Astrocyte of the cerebellum (primary cell): ENCODE data around the gene MTOR.

Experiments used
- DNase-seq: peaks from one replicate; pipeline ENCODE4 v3.0.0-alpha.2; 2011; ENCODE audit warnings: low read depth
- H3K4me3 ChIP-seq: 2 replicates; pipeline ENCODE4 v1.5.1; 2011; ENCODE audit warnings: mild to moderate bottlenecking, low read depth, low read length, moderate library complexity
- in situ Hi-C: cut with HindIII; loops from 2 replicates; pipeline ENCODE4 v1.10.0; 2017; ENCODE audit warnings: low sequenced_read_pairs
- TF ChIP-seq, protein P1 (sequence below): IDR thresholded peaks from 2 replicates; pipeline ENCODE4 v1.5.1; 2012; ENCODE audit warnings: low read length, low read depth, moderate library complexity, mild to moderate bottlenecking; ENCODE audit errors: missing control alignments

The MTOR gene

DNA sequence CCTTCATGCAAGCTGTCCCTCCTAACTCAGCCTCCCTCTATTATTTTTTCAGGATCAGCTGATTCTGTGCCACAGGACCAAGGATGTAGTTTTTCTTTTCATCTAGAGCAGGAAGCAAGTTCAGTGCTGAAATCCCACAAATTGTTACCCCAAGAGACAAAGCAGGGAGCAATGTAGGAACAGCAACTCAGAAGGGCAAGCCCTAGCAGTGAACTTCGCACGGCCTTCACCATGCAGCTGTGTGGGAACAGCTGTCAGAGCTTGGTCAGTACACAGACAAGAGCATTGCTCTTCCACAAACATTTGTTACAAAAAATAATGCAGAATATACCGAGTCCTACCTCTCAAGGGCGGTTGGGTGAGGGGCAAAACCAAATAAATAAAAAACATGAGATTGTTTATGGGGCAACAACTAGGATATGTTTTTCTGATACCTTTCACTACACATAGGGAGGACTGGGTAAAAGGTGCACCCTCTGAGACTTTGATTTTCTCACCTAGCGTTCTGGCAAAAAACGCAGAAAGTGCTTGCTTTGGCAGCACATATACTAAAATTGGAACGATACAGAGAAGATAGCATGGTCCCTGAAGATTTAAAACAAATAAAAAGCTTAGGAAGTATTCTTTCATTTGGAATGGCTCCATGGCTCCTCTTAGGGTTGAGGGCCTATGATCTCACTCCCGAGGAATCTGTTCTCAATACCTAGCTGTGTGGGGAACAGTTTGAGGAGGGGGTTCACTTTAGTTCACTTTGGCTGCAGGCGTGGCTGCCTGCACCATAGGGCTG lies 110.3 kb downstream of the MTOR start:
- DNase-seq: no peak
- no peak overlapping the region for H3K4me3 ChIP-seq
- TF ChIP-seq, protein P1, sequence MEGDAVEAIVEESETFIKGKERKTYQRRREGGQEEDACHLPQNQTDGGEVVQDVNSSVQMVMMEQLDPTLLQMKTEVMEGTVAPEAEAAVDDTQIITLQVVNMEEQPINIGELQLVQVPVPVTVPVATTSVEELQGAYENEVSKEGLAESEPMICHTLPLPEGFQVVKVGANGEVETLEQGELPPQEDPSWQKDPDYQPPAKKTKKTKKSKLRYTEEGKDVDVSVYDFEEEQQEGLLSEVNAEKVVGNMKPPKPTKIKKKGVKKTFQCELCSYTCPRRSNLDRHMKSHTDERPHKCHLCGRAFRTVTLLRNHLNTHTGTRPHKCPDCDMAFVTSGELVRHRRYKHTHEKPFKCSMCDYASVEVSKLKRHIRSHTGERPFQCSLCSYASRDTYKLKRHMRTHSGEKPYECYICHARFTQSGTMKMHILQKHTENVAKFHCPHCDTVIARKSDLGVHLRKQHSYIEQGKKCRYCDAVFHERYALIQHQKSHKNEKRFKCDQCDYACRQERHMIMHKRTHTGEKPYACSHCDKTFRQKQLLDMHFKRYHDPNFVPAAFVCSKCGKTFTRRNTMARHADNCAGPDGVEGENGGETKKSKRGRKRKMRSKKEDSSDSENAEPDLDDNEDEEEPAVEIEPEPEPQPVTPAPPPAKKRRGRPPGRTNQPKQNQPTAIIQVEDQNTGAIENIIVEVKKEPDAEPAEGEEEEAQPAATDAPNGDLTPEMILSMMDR: no peak
- in situ Hi-C loops: no loop called here

DNA sequence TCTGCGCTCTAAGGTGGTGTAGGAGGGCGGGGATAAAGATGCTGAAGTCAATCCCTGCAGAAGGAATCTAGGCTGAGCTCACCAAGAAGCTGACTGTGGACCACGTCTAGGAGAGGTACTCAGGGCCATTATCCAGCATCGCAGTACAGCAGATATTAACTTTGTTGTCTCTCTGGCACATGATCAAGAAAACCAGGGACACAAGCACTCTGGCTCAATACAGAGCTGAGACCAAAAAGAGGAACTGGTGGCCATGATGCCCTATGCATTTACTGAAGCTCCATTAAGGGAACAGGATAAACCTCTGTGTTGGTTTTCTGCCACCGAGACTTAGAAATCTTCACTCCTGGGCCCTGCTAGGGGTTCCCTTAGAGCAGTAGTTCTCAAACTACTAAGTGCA lies 111.2 kb downstream of the MTOR start:
- in situ Hi-C loops: no loop called here
- DNase-seq: no peak
- TF ChIP-seq, protein P1: no peak
- H3K4me3 ChIP-seq: no peak overlapping the region

DNA sequence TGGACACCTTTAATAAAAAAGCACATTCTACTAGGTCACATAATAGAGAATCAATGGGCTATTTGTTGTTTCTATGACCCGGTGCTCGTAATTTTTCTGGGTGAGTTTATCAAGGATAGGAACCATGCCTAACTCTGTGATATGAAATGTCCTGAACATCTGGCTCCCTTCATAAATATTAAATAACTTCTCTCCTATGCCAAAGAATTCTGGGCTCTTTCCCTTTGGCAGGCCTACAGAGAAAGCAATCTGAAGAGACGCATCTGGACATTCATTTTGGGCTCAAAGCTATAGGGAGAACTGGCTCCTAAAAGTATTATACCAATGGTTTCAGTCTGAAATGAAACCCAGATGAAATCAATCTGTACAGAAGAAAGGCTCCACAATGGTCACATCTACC lies 112.0 kb downstream of the MTOR start:
- no peak overlapping the region for H3K4me3 ChIP-seq
- no peak for DNase-seq
- TF ChIP-seq, protein P1: no peak
- in situ Hi-C loops: no loop called here

- no peak for DNase-seq
- in situ Hi-C loops: loop anchor here (5.0 kb wide), 1 partner anchor 100 kb away; no protein-coding TSS in a partner anchor
- H3K4me3 ChIP-seq: no peak overlapping the region
- TF ChIP-seq, protein P1: no peak
Measured at GRCh38 chr1:11147197-11147770, 115.1 kb downstream of the MTOR start.

DNA sequence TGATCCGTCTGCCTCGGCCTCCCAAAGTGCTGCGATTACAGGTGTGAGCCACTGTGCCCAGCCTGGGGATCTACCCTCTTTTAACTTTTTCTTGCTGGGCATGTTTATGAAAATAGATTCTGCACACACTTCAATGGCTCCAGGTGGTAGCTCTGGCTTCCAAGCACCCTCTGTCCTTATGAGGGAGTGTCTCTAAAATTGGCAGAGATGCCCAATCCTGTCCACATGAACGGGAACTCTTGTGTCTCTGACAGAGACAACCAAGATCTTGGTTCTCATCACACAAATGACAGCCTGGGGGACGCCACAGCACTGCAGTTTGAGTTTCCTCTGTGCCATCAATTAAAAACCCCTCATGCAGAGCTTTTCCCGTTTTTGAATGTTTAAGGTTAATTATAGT lies 116.6 kb downstream of the MTOR start:
- TF ChIP-seq, protein P1: no peak
- no peak overlapping the region for H3K4me3 ChIP-seq
- in situ Hi-C loops: loop anchor here (5.0 kb wide), 1 partner anchor 102 kb away; no protein-coding TSS in a partner anchor
- DNase-seq: no peak

DNA sequence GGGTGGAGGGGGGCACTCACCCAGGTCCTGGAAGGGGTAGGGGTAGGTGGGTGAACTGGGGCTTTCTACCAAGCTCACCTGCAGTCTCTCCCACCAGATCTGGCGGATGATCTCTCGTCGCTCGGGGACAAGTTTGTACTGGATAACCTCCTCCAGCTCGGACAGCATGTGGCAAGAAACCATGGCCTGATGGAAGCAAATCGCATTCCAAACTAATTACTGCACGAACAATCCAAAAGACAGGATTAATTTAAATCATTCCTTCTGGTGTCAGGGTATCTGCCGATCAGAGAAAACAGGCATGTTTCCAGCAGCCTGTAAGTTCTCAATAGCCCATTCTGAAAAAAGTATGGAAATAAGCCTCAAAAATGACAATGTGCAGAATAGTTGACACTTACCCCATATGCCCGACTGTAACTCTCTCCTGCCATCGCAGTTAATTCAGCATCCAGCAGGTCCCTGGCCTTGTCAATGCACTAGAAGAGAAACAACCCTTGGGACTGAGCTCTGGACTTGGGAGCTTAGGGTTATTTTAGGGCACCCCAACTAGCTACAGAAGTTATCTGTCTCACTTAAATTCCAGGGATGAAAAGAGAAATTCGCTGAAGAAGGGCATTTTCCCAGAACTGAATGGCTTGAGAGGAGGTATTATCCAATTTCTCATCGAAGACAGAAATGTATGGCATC lies 117.6 kb downstream of the MTOR start:
- DNase-seq: no peak
- in situ Hi-C loops: loop anchor here (5.0 kb wide), 1 partner anchor 103 kb away; no protein-coding TSS in a partner anchor
- H3K4me3 ChIP-seq: no peak overlapping the region
- TF ChIP-seq, protein P1: no peak
